ENCODE results near the gene C5.

Gene C5

DNA sequence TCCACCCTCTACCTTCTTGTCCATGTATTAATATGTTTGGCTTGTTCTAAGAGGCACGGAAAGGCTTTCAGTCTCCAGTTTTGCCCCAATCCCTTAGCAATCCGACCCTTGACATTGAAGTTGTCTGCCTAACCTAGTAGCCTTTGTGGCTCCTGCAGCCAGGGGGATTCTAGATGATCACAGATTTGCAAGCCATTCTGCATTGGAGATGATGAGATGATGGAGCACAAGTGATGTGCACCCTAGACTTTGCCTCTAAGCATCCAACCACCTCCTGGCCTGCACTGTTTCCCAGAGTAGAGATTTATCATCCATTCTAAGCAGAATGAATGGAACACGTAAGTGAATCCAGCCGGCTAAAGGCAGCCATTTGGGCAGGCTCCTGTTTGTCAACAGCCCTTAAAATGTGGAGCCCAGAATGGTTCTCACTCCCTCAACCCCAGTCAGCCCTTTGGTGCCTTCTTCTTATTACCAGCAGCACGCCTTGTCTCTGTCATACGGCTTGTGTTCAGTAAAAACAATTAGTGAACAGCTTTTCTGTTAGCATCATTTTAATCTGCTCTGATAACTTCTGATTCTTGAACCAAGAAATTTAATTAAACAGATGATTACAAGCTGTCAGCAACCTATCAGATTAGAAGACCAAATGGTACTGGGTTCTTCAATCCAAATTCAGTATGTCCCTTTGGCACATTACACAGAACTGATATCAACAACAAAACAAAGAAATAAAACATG lies 117.8 kb downstream of the C5 start:
- TF ChIP-seq TAF1 (IDR thresholded peaks at IDR 0.05; ENCODE audit: low read depth, low read length) (no peak), POU2F2 (IDR thresholded peaks at IDR 0.05; ENCODE audit: low read depth, low read length) (no peak), SPI1 (IDR thresholded peaks at IDR 0.05; ENCODE audit: low read depth, low read length) (no peak), POLR2A (IDR thresholded peaks at IDR 0.05; ENCODE audit: low read depth, low read length) (0 out of 2 replicates have a peak, but pooled peaks have one; percentile 17), POLR2AphosphoS5 (IDR thresholded peaks at IDR 0.05; ENCODE audit: low read depth, low read length) (peak; percentile 47; the same call in 1 of the 2 replicates), PAX5 (IDR thresholded peaks at IDR 0.05; ENCODE audit: insufficient read depth, low read length, severe bottlenecking) (no peak)
- DNase-seq (ENCODE audit: insufficient read length, low spot score) (no peak), FAIRE-seq (peak; percentile 72)

DNA sequence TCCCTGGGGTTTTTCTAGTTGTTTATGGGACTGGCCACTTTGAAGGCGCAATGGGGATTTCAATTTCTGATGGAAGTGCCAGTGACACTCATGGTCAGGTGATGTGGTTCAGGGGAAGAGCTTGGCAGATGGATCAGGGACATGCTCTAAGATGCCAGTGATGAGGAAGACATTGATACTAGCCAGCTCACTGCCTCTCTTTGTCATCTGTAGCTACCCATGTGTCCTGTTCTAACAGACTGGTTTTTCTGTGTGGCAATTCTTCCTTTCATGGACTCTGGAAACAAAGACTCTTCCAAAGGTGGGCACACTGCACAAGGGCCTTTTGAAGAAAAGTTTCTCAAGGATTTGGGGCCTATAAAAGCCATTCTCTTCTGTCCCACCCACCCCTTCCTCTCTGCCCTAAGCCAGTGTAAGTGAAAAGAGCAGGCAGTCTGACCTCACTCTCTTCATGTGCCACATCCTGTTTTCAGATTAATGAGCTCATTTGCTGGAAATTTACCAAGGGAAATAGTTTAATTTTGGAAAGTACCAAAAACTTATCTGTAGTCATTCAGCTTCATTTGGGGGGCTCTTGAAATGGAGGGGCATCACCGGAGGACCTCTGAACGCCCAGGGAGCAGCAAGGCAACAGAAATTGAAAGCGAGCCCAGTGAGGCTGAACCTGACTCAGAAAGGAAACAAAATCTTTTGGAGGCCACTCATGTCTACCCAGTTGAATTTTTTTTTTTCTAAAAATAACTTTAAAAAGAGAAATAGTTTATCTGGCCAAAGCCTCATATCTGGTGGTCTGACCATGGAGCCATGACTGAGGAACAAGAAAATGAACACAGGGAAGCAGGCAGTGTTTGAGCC lies 118.6 kb downstream of the C5 start:
- peak; percentile 81 for TF ChIP-seq POLR2A (IDR thresholded peaks at IDR 0.05; ENCODE audit: low read depth, low read length)
- TF ChIP-seq POLR2AphosphoS5 (IDR thresholded peaks at IDR 0.05; ENCODE audit: low read depth, low read length): peak; percentile 84
- TF ChIP-seq PAX5 (IDR thresholded peaks at IDR 0.05; ENCODE audit: insufficient read depth, low read length, severe bottlenecking): peak; percentile 87
- peak; percentile 87 for TF ChIP-seq SPI1 (IDR thresholded peaks at IDR 0.05; ENCODE audit: low read depth, low read length)
- no peak; the same call in 1 of the 2 replicates for TF ChIP-seq POU2F2 (IDR thresholded peaks at IDR 0.05; ENCODE audit: low read depth, low read length)
- peak; percentile 30; the same call in 1 of the 2 replicates for TF ChIP-seq TAF1 (IDR thresholded peaks at IDR 0.05; ENCODE audit: low read depth, low read length)
- DNase-seq (ENCODE audit: insufficient read length, low spot score) (no peak), FAIRE-seq (peak; percentile 73)

DNA sequence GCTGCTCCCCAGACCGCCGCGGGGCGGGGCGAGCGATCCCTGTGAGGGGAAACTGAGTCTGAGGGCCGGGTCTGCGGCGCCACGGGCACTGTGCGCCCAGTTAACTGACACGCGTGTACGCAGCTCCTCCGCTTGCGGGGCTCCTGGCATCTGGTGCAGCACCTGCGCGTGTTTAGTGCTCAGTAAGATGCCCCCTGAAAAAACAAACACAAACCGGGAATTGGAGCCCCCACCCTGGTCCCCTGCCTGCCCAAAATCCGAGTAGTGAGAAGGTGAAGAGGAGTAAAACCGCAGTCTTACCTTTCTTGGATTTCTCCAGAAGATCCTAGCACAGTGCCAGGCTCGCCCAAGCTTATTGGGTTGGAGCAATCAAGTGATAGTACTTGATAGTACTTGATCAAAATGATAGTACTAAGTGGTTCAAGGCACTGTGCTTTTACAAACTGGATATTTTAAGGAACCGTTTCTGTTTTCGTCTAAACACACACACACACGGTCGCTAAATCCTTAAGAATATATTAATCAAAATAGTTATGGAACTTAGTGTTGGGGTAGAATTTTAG lies 120.8 kb downstream of the C5 start:
- FAIRE-seq: peak; percentile 69
- no peak for DNase-seq (ENCODE audit: insufficient read length, low spot score)
- 0 out of 2 replicates have a peak, but pooled peaks have one; percentile 23 for TF ChIP-seq POU2F2 (IDR thresholded peaks at IDR 0.05; ENCODE audit: low read depth, low read length)
- TF ChIP-seq PAX5 (IDR thresholded peaks at IDR 0.05; ENCODE audit: insufficient read depth, low read length, severe bottlenecking): no peak
- no peak for TF ChIP-seq TAF1 (IDR thresholded peaks at IDR 0.05; ENCODE audit: low read depth, low read length)
- peak; percentile 70 for TF ChIP-seq POLR2A (IDR thresholded peaks at IDR 0.05; ENCODE audit: low read depth, low read length)
- no peak for TF ChIP-seq SPI1 (IDR thresholded peaks at IDR 0.05; ENCODE audit: low read depth, low read length)
- peak; percentile 74; the same call in 1 of the 2 replicates for TF ChIP-seq POLR2AphosphoS5 (IDR thresholded peaks at IDR 0.05; ENCODE audit: low read depth, low read length)

DNA sequence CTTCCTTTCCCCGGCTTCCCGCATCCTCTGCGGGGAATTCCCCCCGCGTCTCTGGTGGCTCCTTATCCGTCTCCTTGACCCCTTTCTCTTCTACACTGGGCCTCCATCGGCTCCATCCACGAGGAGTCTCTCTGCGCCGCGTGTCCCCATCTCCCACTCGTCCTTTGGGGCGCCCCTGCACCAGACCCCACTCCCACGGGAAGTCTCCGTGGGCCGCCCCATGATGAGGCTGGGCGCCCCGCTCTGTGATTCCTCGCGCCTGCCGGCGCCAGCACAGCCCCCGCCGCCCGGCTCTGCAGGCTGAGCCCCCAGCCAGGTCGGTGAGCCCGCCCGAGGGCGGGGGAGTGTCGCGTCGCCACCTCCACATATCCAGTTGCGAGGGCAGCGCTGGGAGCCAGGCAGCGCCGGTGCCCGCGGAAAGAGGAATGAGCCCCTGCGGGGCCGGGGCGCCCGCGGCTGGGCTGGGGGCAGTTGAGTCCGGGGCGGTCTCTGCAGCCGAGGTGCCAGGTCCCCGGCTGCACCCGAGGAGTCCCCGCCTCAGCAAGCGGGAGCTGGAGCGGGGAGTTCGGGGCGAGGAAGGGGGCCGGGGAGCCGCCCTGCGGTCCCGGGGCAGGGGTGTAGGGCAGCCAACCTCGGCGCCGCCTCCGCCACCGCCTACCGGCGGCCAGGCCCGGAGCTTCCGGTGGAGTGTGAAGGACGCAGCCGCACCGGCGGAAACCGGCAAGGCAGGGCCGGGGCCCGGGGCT lies 121.4 kb downstream of the C5 start:
- peak; percentile 59; the same call in 1 of the 2 replicates for TF ChIP-seq TAF1 (IDR thresholded peaks at IDR 0.05; ENCODE audit: low read depth, low read length)
- no peak for TF ChIP-seq POU2F2 (IDR thresholded peaks at IDR 0.05; ENCODE audit: low read depth, low read length)
- TF ChIP-seq PAX5 (IDR thresholded peaks at IDR 0.05; ENCODE audit: insufficient read depth, low read length, severe bottlenecking): peak; percentile 29
- FAIRE-seq: no peak
- DNase-seq (ENCODE audit: insufficient read length, low spot score): peak; percentile 53

DNA sequence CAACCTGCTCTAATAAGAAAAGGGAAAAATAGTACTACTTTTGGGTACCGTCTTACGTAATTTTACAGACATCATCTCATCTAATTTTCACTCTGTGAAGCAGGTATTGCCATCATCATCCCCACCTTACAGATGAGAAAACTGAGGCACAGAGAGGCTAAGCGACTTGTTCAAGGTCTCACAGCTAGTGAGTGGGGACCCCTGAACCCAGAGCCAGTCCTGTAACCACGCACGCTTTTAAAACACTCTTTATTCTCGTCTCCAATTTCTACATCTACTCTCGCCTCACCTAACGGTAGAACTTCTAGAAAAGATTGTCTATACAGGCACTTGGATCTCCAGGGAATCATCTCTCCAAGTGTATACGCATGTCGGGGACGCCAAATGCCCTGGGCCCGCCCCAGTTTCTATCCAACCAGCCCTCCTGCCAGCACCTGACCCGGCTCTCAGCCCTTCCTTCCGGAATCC lies 122.0 kb downstream of the C5 start:
- no peak; the same call in 1 of the 2 replicates for TF ChIP-seq POLR2A (IDR thresholded peaks at IDR 0.05; ENCODE audit: low read depth, low read length)
- no peak for TF ChIP-seq POU2F2 (IDR thresholded peaks at IDR 0.05; ENCODE audit: low read depth, low read length)
- no peak for TF ChIP-seq TAF1 (IDR thresholded peaks at IDR 0.05; ENCODE audit: low read depth, low read length)
- TF ChIP-seq SPI1 (IDR thresholded peaks at IDR 0.05; ENCODE audit: low read depth, low read length): no peak
- TF ChIP-seq PAX5 (IDR thresholded peaks at IDR 0.05; ENCODE audit: insufficient read depth, low read length, severe bottlenecking): no peak
- no peak for TF ChIP-seq POLR2AphosphoS5 (IDR thresholded peaks at IDR 0.05; ENCODE audit: low read depth, low read length)
- DNase-seq (ENCODE audit: insufficient read length, low spot score) (no peak), FAIRE-seq (no peak)

DNA sequence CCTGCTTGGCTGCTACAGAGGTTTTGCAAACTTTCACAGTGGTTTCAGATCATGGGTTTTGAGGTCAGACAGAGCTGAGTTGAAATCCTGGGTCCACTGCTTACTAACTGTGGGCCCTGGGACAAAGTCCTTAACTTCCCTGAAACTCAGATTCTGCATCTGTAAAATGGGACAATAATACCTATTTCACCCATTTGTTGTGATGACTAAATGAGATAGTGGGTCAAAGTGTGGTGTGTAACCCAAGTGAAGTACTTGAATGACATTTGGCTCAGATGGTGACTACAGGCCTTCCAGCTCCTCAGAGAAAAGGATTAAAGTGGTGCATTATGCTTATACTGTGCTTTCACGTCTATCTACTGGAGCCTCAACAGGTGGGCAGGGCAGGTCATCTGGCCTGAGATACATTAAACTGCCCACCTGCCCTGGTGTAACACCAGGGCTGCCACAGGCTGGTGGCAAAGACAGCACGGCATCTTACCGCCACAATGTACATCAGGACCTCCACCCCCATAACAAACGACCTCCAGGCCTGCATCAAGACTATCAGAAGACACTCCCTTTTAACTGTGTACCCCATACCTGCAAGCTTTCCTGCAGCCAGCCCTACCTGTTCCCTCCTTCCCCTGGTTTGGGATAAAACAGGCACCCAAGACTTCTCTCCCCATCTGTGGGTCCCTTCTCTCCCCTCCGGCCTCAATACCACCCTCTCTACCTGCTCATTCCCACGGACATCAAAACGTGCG lies 122.6 kb downstream of the C5 start:
- no peak for TF ChIP-seq TAF1 (IDR thresholded peaks at IDR 0.05; ENCODE audit: low read depth, low read length)
- peak; percentile 45; the same call in 1 of the 2 replicates for TF ChIP-seq POLR2AphosphoS5 (IDR thresholded peaks at IDR 0.05; ENCODE audit: low read depth, low read length)
- 0 out of 2 replicates have a peak, but pooled peaks have one; percentile 21 for TF ChIP-seq POU2F2 (IDR thresholded peaks at IDR 0.05; ENCODE audit: low read depth, low read length)
- DNase-seq (ENCODE audit: insufficient read length, low spot score) (no peak), FAIRE-seq (no peak)

DNA sequence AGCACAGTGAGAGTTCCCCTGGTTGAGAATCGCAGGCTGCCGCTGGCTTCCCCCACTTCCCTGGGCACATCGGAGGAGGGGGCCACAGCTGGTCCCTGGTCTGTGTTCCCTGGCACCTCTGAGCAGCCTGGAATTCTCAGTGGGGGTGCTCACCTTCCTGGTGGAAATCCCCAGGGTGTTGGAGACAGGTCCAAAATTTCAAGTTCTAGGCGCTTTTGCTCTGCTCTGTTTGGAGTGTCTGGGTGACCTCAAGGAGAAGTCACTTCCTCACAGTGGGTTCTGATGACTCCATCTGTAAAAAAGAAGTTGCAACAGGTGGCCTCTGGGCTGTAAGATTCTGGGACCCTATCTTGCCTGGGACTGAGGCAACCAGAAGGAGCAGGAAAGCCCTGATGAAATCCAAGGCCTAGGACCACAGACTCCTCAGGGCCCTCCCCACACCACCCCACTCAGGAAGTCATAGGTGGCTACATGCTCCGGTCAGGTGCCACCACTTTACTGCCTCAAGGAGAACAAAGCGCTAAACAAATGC lies 123.6 kb downstream of the C5 start, which contains the start of gene TRAF1:
Gene TRAF1 (minus strand): TSS at position 400 of the 532 bp plus-strand sequence. CDS start 721 bp downstream, outside the sequence.
- FAIRE-seq (peak; percentile 92), DNase-seq (ENCODE audit: insufficient read length, low spot score) (no peak)
- TF ChIP-seq POU2F2 (IDR thresholded peaks at IDR 0.05; ENCODE audit: low read depth, low read length) (no peak), SPI1 (IDR thresholded peaks at IDR 0.05; ENCODE audit: low read depth, low read length) (peak; percentile 91), POLR2AphosphoS5 (IDR thresholded peaks at IDR 0.05; ENCODE audit: low read depth, low read length) (no peak; the same call in 1 of the 2 replicates), POLR2A (IDR thresholded peaks at IDR 0.05; ENCODE audit: low read depth, low read length) (peak; percentile 16; the same call in 1 of the 2 replicates), TAF1 (IDR thresholded peaks at IDR 0.05; ENCODE audit: low read depth, low read length) (no peak; the same call in 1 of the 2 replicates), PAX5 (IDR thresholded peaks at IDR 0.05; ENCODE audit: insufficient read depth, low read length, severe bottlenecking) (no peak)
